ENCODE measurements around the gene ABCA3. TPM values are rescaled to one million over a fixed set of nuclear protein-coding genes. Genes with fewer than 3 reads are reported as not detected.

ABCA3 gene
- 3.5 and 4.6 TPM in 2 replicates for total RNA-seq (2022)
- Bru-seq, nascent RNA, result percentile 24 among the genes with signal in this experiment
- BruChase-seq, experiment 1, labeled RNA remaining after a 6-hour chase, result percentile 30 among the genes with signal in this experiment
- BruChase-seq, experiment 2, labeled RNA remaining after a 2-hour chase, result percentile 30 among the genes with signal in this experiment
- long read RNA-seq, partial matches to known transcripts, result 8 of 9 reads
- long read RNA-seq, other reads (novel, unspliced or antisense), result 1 of 9 reads

- BruUV-seq (replicated peaks), result no TSS peak
- intact Hi-C loops (cut with micrococcal nuclease), result loop anchor here (1.0 kb wide), 2 partner anchors 88 to 160 kb away; partner anchors contain the start of gene CCNF
- POLR2A ChIA-PET, result interaction anchor here (0.7 to 0.9 kb wide), 2 partner anchors 75 to 89 kb away, joined by 3 read pairs; no protein-coding TSS in a partner anchor
- no peak within 1 kb of the TSS for H3K27ac Mint-ChIP-seq (ENCODE audit: low read depth, unreplicated experiment)
- TF ChIP-seq CTCF (IDR thresholded peaks at IDR 0.05; ENCODE audit: unreplicated experiment), result peak; percentile 99
- peak within 1 kb of the TSS; percentile 64 for H3K4me3 Mint-ChIP-seq (ENCODE audit: unreplicated experiment)
- CTCF ChIA-PET, result interaction anchor here (0.6 to 1.2 kb wide), 12 partner anchors 9 to 1019 kb away, joined by 3 to 4 read pairs (median 3); no protein-coding TSS in a partner anchor
- H3K9me3 Mint-ChIP-seq (ENCODE audit: unreplicated experiment), result no peaks in the 10 kb centered on the region
- DNase-seq (ENCODE audit: unreplicated experiment), result peak; percentile 89
- H3K36me3 Mint-ChIP-seq (ENCODE audit: insufficient read depth, unreplicated experiment), result no peaks in the 10 kb centered on the region
- no peaks in the 10 kb centered on the region for H3K27me3 Mint-ChIP-seq (ENCODE audit: insufficient read depth, unreplicated experiment)
- H3K4me1 Mint-ChIP-seq (ENCODE audit: insufficient read depth, unreplicated experiment), result no peaks in the 10 kb centered on the region
Measured at GRCh38 chr16:2340564-2341455, at the start of gene ABCA3. TSS of gene ABCA3 (minus strand) at chr16:2340728. CDS start at chr16:2326466, 14,262 bp downstream.

GRCh38 chr16:2388875-2389433 lies 48.4 kb upstream of the ABCA3 start:
- DNase-seq (ENCODE audit: unreplicated experiment), result peak; percentile 18
- H3K36me3 Mint-ChIP-seq (ENCODE audit: insufficient read depth, unreplicated experiment), result peaks cover 9% of the 10 kb centered on the region
- POLR2A ChIA-PET, result interaction anchor here (0.6 to 0.8 kb wide), 2 partner anchors 8 to 342 kb away, joined by 3 read pairs; no protein-coding TSS in a partner anchor

GRCh38 chr16:2388139-2388874 lies 47.8 kb upstream of the ABCA3 start:
- intact Hi-C loops (cut with micrococcal nuclease), result no loop called here
- POLR2A ChIA-PET, result no interaction called here
- Mint-ChIP-seq H3K9me3 (ENCODE audit: unreplicated experiment) (peaks cover 16% of the 10 kb centered on the region), H3K27me3 (ENCODE audit: insufficient read depth, unreplicated experiment) (no peaks in the 10 kb centered on the region), H3K27ac (ENCODE audit: low read depth, unreplicated experiment) (no peak overlapping the region), H3K4me3 (ENCODE audit: unreplicated experiment) (no peak overlapping the region), H3K36me3 (ENCODE audit: insufficient read depth, unreplicated experiment) (peaks cover 9% of the 10 kb centered on the region), H3K4me1 (ENCODE audit: insufficient read depth, unreplicated experiment) (peaks cover 7% of the 10 kb centered on the region)
- no TSS peak for BruUV-seq (replicated peaks)
- CTCF ChIA-PET, result interaction anchor here (0.6 to 1.3 kb wide), 5 partner anchors 8 to 84 kb away, joined by 3 to 5 read pairs (median 3); no protein-coding TSS in a partner anchor
- TF ChIP-seq CTCF (IDR thresholded peaks at IDR 0.05; ENCODE audit: unreplicated experiment), result no peak
- no peak for DNase-seq (ENCODE audit: unreplicated experiment)

More at GRCh38 chr16:2388875-2389433, 48.4 kb upstream of the ABCA3 start:
- BruUV-seq (replicated peaks), result no TSS peak
- H3K27me3 Mint-ChIP-seq (ENCODE audit: insufficient read depth, unreplicated experiment), result no peaks in the 10 kb centered on the region
- H3K27ac Mint-ChIP-seq (ENCODE audit: low read depth, unreplicated experiment), result no peak overlapping the region
- CTCF ChIA-PET, result interaction anchor here (0.6 to 1.3 kb wide), 6 partner anchors 9 to 83 kb away, joined by 3 to 5 read pairs (median 3); no protein-coding TSS in a partner anchor
- TF ChIP-seq CTCF (IDR thresholded peaks at IDR 0.05; ENCODE audit: unreplicated experiment), result no peak
- H3K4me1 Mint-ChIP-seq (ENCODE audit: insufficient read depth, unreplicated experiment), result peaks cover 7% of the 10 kb centered on the region
- H3K4me3 Mint-ChIP-seq (ENCODE audit: unreplicated experiment), result no peak overlapping the region
- intact Hi-C loops (cut with micrococcal nuclease), result no loop called here
- peaks cover 16% of the 10 kb centered on the region for H3K9me3 Mint-ChIP-seq (ENCODE audit: unreplicated experiment)

Measured in MCF 10A (cell line).